Occipital lobe (tissue), 2 donors: ENCODE data around the gene SMAD9. TPM values are rescaled to one million over a fixed set of nuclear protein-coding genes. Genes with fewer than 3 reads are reported as not detected.

Experiments
- DNase-seq: peaks from one replicate; lab custom pipeline; 2025; lab: John Stamatoyannopoulos, UW
- total RNA-seq: library from RNA; depleted of rRNA; stranded (reverse); fragments of >200 nt; gene quantifications from one replicate; pipeline ENCODE4 v1.2.3, GENCODE V29; 2014

The SMAD9 gene
- total RNA-seq, 1 donor from 2014 or later = 20.1 TPM

DNA sequence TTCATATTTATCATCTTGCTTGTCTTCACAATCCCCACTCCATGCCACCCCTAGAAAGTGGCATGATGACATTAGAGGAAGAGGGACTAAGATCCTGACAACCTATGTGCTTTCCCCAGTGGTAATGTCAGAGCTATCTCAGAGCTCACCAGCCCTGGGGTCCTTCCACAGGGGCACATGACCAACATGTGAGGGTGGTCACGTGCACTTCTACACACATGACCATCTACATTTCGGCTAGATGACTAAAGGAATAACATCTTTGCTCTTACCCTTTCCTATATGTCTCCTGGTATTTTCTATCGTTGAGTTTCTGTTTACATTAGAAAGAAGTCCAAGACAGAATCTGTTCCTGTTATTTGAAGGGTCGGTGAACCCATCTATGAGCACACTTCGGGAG lies 54.8 kb downstream of the SMAD9 start:
- DNase-seq = no peak

GRCh38 chr13:36862722-36863121 lies 57.3 kb downstream of the SMAD9 start:
- no peak for DNase-seq

GRCh38 chr13:36862002-36862685 lies 57.9 kb downstream of the SMAD9 start:
- no peak for DNase-seq

DNA sequence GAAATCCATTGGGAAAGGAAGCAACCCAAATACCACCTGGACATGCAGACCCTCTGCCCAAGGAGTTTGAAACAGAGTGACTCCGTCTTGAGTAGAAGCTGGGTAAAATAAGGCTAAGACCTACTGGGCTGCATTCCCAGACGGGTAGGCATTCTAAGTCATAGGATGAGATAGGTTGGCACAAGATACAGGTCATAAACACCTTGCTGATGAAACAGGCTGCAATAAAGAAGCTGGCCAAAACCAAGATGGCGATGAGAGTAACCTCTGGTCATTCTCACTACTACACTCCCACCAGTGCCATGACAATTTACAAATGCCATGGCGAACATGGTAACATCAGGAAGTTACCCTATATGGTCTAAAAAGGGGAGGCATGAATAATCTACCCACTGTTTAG lies 60.8 kb downstream of the SMAD9 start:
- no peak for DNase-seq

- DNase-seq = no peak
These were observed 61.7 kb downstream of the SMAD9 start for GRCh38 chr13:36858290-36858689.

DNA sequence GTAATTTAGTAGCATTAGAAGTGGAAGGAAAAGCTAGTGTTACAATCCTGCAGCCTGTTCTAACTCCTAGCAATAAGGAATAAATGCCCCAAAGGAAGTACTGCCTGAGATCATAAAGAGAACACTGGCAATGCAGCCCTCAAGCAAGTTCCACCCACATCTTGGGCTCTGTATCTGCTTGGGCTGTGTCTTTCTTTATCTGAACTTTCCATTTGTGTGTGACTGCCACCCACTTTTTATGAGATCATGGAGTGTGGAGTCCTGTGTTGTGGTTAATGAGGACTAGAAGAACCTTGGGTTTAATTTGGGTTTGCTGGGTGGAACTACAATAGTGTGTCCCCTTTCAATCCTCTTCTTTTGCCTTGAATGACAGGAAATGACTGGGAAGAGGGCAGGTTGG lies 62.8 kb downstream of the SMAD9 start:
- DNase-seq = no peak

DNA sequence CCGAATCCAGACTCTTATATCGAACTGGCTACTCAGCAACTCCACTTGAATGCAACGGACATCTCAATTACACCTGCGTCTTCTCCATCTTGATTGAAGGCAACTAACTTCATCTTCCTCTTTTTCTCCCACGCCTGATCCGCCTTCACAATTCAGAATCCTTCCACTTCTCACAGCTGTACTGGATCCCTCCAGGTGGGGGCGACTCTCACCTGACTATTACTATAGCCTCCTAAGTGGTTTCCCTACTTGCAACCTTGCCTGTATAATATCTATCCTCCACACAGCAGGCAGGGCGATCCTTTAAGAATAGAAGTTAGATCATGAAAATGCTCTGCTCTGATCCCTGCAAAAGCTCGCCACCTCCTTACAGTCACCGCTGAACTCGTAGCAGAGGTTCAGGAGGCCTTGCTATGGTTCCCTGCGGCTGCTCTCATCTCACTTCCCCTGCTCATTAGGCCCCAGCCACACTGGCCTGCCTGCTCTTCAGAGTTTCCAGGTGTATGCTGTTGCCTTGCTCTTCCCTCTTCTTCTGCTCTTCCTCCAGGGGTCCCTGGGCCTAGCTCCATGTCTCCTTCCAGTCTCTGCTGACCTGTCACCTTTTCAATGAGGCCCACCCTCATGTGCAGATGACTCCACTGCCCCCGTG lies 69.1 kb downstream of the SMAD9 start:
- no peak for DNase-seq

GRCh38 chr13:36848199-36848982 lies 71.6 kb downstream of the SMAD9 start:
- no peak for DNase-seq

DNA sequence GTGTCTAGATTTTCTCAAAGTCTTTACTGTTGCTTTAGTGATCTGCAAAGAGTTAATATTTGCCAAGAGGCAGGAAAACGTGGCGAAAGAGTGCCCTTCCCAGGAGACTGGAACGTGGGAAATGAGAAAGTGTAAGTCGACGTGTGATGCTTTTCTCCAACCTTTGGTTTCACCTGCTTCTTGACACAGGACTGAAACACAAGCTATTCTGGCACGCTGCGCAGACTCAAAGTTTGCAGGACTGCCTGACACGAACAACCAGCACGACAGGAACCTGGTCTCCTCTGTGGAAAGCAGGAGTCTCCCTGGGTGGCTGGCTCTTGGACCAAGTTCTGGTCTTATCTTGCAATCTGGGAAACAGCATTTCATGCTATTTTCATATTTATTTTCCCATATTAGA lies 72.4 kb downstream of the SMAD9 start:
- DNase-seq = no peak

DNA sequence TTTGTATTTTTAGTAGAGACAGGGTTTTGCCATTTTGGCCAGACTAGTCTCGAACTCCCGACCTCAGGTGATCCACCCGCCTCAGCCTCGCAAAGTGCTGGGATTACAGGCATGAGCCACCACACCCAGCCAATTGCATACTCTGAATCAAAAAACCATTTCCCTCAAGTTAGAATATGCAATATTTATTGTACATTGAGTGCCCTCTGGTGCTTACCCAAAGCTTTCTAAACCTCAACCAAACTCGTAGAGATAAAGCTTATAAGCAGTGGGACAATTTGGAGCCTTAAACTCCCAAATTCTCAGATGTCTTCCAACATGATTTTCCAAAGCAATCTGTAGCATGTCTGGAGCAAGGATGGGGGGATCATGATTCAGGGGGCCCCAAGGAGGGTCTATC lies 78.6 kb downstream of the SMAD9 start:
- no peak for DNase-seq

DNA sequence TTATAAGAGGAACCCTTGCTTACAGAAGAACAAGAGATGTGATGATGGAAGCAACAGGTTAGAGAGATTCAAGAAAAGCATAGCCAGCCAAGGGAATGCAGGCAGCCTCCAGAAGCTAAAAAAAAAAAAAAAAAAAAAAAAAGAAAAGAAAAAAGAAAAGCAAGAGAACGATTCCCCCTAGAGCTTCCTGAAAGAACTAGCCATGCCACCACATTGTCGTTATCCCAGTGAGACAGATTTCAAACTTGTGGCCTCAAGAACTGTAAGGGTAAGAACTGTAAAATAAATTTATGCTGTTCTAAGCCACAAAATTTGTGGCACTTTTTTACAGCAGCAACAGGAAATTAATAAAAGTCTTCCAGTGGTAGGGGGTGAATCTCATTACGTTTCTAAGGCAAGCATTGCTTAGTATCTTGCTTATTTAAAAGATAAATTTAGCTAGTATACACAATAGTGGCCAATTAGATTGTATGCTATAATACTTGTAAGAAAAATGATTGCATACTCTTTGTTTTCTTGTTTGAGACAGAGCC lies 79.3 kb downstream of the SMAD9 start:
- DNase-seq = no peak

- DNase-seq = no peak
These were observed 80.1 kb downstream of the SMAD9 start for GRCh38 chr13:36839981-36840380.

DNA sequence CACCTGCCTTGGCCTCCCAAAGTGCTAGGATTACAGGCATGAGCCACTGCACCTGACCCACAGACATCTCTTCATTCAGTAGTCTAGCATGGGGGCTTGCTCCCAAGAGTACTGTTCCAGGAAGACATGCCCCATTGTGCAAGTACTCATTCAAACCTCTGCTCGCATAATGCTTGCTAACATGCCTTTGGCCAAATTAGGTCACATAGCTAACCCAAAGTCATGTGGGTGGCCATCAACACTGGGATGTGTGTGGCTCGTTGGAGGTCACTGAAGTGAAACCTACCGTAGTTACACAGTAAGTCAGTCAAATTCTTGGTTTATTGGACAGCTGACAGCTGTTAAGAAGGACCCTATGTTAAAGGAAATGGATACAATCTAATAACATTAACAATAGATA lies 80.8 kb downstream of the SMAD9 start:
- DNase-seq = no peak

- DNase-seq = no peak
These were observed 82.5 kb downstream of the SMAD9 start for GRCh38 chr13:36837354-36838092.

DNA sequence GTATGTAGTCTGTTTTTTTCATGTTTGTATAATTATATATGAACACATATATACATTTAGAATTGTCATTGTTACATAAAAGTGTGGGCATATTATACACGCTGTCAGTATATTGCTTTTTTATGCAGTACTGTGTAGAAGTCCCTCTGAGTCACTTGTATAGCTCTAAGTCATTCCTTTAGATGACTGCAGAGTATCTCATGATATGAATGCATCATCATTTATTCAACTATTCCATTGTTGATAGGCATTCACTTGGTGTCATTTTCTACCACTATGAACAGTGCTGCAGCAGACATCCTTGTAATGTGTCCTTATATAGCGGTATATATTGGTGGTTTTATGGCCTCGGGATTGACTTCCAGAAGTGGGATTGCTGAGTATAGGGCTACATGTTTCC lies 85.7 kb downstream of the SMAD9 start:
- no peak for DNase-seq

- no peak for DNase-seq
These were observed 88.7 kb downstream of the SMAD9 start for GRCh38 chr13:36831291-36831690.

DNA sequence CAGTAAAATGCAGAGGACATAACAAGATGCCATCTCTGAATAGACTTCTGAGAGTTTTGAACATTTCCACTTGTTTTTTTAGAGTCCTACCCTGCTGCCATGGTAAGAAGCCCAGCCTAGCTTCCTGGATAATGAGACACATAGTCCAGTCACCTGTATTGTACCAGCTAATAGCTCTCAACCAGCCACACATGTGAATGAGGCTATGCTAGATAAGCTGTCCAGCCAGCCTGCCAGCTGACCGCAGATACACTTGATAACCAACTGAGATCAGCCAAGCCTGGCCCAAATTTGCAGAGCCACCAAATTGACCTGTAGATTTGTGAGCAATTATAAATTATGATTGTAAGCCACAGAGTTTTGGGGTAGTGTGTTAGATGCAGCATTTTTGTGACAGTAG lies 90.3 kb downstream of the SMAD9 start:
- DNase-seq = no peak

- no peak for DNase-seq
These were observed 97.3 kb downstream of the SMAD9 start for GRCh38 chr13:36822785-36823184.

DNA sequence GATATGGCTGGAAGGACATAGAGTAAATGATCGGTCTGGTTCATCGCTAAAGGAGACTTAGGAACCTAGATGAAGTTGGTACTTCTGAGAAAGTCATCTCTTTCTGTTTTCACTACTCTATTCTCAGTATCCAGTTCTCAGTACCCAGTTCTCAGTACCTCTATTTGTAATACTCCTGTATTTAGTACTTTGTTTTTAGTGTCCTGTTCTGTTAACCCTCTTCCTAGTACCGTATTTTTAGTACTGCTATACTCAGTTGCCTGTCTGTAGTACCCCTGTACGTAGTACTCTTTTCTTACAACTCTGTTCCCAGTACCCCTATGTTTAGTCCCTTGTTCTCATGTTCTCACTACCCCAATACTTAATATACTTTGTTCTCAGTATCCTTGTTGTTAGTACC lies 99.8 kb downstream of the SMAD9 start:
- no peak for DNase-seq

DNA sequence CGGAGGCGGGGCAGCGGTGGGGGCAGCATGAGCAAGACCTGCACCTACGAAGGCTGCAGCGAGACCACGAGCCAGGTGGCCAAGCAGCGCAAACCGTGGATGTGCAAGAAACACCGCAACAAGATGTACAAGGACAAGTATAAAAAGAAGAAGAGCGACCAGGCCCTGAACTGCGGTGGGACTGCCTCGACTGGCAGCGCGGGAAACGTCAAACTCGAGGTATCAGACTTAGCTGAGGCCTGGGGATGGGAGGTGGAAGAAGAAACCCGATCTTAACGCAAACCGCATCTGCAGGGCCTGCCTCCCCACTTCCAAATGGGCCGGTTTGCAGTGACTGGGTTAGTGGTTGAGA lies 100.3 kb downstream of the SMAD9 start:
- DNase-seq = peak; percentile 42

DNA sequence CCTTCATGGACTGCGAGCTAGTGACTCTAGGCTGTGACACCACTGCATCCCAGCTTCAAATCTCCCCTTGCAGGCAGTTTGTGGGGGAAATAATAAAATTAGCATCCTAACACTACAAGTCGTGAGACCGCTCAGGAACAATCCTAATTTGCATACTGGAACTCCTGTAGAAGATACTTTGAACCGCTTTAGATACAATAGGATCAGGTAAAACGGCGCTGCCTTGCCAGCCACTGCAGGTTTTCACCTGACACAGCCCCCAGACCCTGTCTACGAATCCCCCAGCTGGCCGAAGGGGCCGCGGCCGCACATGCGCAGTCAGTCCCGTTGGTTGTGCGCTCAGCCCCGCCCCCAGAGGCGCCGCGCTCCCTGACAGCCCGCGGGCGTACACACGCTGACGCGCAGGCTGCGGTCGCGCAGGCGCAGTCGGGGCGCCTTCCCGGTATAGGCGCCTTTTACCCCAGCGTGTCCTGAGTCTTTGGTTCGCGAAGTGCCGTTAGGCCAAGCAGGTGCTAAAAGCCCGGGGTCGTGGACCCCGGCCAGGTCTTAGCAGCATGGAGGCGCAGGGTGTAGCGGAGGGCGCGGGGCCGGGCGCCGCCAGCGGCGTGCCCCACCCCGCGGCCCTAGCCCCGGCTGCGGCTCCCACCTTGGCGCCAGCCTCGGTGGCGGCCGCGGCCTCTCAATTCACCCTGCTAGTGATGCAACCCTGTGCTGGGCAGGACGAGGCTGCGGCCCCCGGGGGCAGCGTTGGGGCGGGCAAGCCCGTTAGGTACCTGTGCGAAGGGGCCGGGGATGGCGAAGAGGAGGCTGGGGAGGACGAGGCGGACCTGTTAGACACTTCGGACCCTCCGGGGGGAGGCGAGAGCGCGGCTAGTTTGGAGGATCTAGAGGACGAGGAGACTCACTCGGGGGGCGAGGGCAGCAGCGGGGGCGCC lies 101.0 kb downstream of the SMAD9 start, which contains the start of gene RFXAP:
Gene RFXAP, plus strand, starts transcription at position 419 of the 935 bp plus-strand sequence. Its CDS starts 136 bp downstream, at position 555.
- DNase-seq = peak; percentile 71
